Ramos (cell line): ENCODE measurements around the gene ELMOD1.

Source experiments
- in situ Hi-C: fragments of 300-500 bp; cut with MboI; formaldehyde crosslinking; loops from one replicate; pipeline ENCODE4 v1.14.3; 2022; ENCODE audit warnings: low sequenced_read_pairs; ENCODE audit not compliant: unreplicated experiment

Gene ELMOD1

DNA sequence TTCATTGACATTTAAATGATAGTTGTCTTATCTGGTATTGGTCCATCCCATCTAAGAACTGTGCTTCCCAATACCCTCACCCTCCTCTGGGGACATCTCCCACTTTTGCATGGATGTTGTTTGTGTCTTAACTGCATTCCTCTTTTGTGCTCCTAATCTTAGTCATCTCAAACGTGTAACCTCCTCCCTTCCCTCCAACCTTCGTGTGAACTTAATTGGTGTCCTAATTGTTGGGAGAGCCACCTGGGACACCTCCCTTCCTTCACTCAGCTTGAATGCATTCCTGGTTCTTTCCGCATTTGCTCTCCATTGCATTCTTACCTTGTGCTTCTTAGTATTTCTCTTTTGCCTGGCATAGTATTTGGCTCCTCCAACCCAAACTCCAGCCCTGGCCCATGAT is 9.8 kb upstream of the ELMOD1 start:
- in situ Hi-C loops, result no loop called here

GRCh38 chr11:107583629-107584195 is 7.2 kb upstream of the ELMOD1 start:
- in situ Hi-C loops, result no loop called here

DNA sequence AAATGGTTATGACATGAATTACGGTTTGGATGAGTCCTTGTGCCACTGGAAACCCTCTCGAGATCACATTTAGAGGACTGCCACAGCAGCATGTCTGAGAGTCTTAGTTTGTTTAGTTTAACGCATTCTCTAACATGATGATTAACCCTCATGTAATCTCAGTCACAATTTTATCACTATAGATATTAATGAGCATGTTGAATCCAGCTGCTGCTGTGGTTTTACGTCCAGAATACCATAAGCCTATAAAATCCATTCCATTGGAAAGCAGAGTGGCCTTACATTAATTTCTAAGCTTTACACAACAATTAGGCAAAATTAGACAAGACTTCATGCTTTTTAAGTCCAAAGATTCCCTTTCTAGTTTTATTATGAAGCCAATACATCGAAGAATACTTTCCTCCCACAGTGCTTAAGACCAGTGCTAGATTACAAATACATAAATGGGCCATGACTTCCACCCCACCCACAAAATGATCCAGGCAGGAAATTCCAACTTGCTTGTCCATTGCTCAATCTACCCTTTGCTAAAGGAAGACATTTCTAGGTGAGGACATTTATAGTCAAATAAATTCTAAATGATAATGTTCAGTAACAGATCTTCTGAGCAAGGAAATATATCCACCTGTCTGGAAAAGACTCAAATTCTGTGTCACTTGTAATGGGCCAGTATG is 3.5 kb upstream of the ELMOD1 start:
- in situ Hi-C loops, result no loop called here

DNA sequence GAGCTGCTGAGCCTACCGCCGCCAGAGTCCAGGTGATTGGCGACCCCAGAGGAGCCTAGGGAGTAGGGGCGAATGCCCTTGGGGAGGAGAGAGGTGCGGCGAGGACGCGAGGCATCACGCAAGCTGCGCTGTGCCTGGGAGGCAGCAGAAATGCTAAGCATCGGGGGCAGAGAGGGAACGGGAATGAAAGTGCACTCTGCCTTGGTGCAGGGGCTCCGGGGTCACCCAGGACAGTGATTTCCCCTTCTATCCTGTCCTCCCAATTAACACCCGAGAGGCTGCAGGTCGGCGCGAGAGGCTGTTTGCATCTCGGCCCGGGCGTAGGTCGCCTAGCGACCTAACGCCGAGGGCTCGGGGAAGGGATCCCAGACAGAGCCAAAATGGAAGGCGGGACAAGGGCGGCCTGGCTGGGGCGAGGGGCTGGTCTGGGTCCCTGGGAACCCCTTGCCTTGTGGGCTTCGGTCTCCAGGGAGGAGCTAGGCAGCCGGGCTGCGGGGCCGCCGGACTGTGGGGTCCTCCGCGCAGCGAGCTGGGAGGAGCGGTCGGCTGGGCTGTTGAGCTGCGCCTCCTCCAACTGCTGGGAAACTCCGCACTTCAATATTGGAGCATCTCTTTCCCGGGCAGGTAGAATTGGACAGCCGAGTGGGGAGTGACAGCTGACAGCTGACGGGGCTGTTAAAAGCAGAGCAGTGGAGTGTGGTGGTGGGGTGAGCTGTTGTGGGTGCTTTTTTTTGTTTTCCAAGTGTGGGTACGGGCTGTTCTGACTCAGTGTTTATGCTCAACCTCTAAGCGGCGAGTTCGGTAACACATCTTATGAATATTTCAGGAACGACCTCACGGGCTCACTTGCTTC is 657 bp downstream of the ELMOD1 start:
- in situ Hi-C loops, result no loop called here

- in situ Hi-C loops, result no loop called here
Measured at GRCh38 chr11:107592231-107592590, 1.3 kb downstream of the ELMOD1 start.

GRCh38 chr11:107592813-107593212 is 1.9 kb downstream of the ELMOD1 start:
- in situ Hi-C loops, result no loop called here

DNA sequence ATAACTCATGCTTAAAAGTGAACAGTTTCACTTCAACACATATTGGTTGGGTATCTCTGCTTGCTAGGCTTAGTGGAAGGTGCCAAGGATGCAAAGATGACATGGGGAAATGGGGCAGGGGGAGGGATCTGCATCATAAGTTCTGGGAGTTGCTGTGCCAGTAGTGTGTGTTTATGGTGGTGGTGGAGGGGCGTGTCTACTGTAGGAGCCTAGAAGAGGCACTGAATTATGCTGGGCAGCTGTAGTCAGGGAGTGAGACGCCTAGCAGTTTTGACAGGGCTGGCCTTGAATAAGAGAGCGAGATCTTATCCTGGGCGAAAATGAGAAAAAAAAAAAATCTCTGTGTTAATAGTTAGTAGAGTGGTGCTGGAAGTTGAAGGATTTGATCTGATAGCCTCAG is 3.0 kb downstream of the ELMOD1 start:
- in situ Hi-C loops, result no loop called here

- in situ Hi-C loops, result no loop called here
Measured at GRCh38 chr11:107594736-107595135, 3.8 kb downstream of the ELMOD1 start.

DNA sequence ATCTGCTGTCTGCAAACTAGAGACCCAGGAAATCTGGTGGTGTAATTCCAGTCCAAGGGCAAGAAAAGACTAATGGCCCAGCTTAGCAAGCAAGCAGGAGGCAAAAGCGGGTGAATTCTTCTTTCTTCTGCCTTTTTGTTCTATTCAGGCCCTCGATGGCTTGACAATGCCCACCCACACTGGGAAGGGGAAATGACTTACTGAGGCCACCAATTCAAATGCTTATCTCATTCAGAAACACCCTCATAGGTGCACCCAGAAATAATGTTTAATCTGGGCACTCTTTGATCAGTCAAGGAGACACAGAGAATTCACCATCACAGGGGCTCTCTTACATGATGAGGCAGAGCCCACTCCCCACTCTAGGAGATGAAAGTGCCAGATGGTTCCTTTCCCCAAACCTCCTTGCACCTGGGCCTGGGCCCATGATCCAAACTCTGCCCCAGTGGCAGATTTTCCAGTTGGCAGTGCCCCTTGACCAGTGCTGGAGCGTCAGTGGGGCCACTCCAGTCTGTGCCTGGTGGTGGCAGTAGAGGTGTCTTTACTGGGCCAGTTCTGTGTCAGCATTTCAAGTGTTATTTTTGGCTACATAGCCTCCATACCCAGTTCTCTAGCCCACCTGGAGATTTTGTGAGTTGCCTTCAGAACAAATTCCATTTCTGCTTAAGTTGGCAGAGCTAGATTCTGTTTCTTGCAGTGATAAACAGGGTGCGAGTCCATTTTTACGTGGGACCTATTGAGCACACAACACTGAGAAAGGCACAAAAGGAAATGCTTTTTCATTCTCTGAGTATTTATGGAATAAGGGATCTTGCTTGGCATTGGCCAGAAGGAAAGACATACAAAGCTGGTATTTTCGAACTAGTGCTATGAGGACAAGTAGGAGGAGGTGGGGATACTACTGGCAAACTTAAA is 7.5 kb downstream of the ELMOD1 start:
- in situ Hi-C loops, result no loop called here

- in situ Hi-C loops, result no loop called here
Measured at GRCh38 chr11:107605061-107606006, 14.4 kb downstream of the ELMOD1 start.

- in situ Hi-C loops, result no loop called here
Measured at GRCh38 chr11:107606141-107606540, 15.2 kb downstream of the ELMOD1 start.

GRCh38 chr11:107608809-107609208 is 17.9 kb downstream of the ELMOD1 start:
- in situ Hi-C loops, result no loop called here

GRCh38 chr11:107609400-107610218 is 18.7 kb downstream of the ELMOD1 start:
- in situ Hi-C loops, result no loop called here

DNA sequence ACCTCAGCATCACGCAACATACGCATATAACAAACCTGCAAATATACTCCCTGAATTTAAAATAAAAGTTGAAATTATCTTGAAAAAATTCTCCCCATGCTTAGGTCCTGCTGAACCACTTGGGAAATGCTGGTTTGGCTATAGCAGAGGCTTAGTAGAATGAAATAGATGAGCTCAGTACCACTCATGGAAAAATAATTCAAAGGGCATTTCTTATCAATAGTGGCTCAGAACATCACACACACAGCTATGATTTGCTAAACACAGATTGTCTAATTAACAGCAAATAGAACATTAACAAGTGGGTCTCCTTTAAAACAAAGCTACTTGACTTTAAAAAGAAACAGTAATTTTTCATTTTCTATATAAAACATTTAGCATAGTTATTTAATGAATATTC is 21.5 kb downstream of the ELMOD1 start:
- in situ Hi-C loops, result no loop called here

GRCh38 chr11:107619926-107620325 is 29.0 kb downstream of the ELMOD1 start:
- in situ Hi-C loops, result no loop called here

DNA sequence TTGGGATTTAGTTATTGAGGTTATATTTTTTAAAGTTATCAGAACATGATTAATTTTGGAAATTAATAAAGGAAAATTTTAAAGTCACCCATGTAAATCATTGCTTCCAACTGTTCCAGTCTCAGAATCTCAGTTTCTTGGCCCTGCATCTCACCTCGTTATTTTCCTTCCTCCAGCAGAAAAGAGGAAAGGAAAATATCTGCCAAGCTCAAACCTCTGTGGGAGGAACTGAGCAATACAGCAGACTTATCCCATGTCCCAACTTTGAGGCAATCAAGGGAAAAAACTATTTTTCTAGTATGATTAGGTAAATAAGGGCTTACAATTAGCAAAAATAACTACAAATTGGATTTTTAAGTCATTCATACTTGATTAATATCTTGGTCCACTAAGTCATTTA is 30.1 kb downstream of the ELMOD1 start:
- in situ Hi-C loops, result no loop called here

- in situ Hi-C loops, result no loop called here
Measured at GRCh38 chr11:107623183-107623582, 32.2 kb downstream of the ELMOD1 start.

- in situ Hi-C loops, result no loop called here
Measured at GRCh38 chr11:107624983-107625684, 34.2 kb downstream of the ELMOD1 start.
